ENCODE data around the gene ADD3.

Gene ADD3

DNA sequence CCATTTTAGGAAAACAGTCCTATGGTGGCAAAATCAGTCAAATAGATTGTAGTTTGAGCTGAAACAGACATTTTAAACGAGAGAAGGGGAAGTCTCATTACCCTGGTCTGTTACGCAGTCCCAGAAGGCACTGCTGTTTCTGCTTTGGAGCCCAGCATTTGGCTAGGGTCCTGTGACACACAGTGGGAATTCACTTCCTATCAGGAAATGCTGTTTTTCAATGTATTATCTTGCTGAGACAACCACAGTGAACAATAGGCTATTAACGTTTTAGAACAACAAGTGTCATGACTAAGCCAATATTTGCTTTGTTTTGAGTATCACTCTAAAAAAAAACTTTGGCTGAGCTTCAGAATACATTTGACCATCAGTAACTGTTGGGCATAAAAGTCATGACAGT, 74.1 kb downstream of the ADD3 start (continued):
- TF ChIP-seq ZNF449 (tag by site-specific recombination; IDR thresholded peaks at IDR 0.05) (no peak), GLI4 (tag by site-specific recombination; IDR thresholded peaks at IDR 0.05) (no peak), ZNF416 (tag by site-specific recombination; IDR thresholded peaks at IDR 0.05) (no peak), ZNF174 (tag by site-specific recombination; IDR thresholded peaks at IDR 0.05) (no peak), ZNF391 (tag by site-specific recombination; IDR thresholded peaks at IDR 0.05; ENCODE audit: borderline replicate concordance, low read depth) (no peak), WT1 (tag by site-specific recombination; IDR thresholded peaks at IDR 0.05) (no peak), ZSCAN23 (tag by site-specific recombination; IDR thresholded peaks at IDR 0.05) (no peak), TRIM28 (IDR thresholded peaks at IDR 0.05; ENCODE audit: borderline replicate concordance, low read length) (no peak), ZNF510 (tag by site-specific recombination; IDR thresholded peaks at IDR 0.05; ENCODE audit: insufficient replicate concordance) (no peak), ZNF600 (tag by site-specific recombination; IDR thresholded peaks at IDR 0.05) (no peak), ZNF16 (tag by site-specific recombination; IDR thresholded peaks at IDR 0.05; ENCODE audit: low read depth) (no peak), KLF16 (tag by site-specific recombination; IDR thresholded peaks at IDR 0.05) (no peak), SP7 (tag by site-specific recombination; IDR thresholded peaks at IDR 0.05) (no peak), ZNF596 (tag by site-specific recombination; IDR thresholded peaks at IDR 0.05) (peak; percentile 41; the same call in 1 of the 2 replicates), ZNF555 (tag by site-specific recombination; conservative IDR thresholded peaks at IDR 0.05) (no peak), ZNF792 (tag by site-specific recombination; IDR thresholded peaks at IDR 0.05) (no peak), INSM2 (tag by site-specific recombination; IDR thresholded peaks at IDR 0.05) (no peak), ZIC2 (tag by site-specific recombination; IDR thresholded peaks at IDR 0.05) (peak; percentile 91), ZSCAN16 (tag by site-specific recombination; IDR thresholded peaks at IDR 0.05) (no peak), ZNF362 (tag by site-specific recombination; IDR thresholded peaks at IDR 0.05) (0 out of 2 replicates have a peak, but pooled peaks have one; percentile 58), KLF10 (tag by site-specific recombination; IDR thresholded peaks at IDR 0.05) (no peak), ZNF530 (tag by site-specific recombination; IDR thresholded peaks at IDR 0.05; ENCODE audit: low read depth) (no peak), ZNF488 (tag by site-specific recombination; IDR thresholded peaks at IDR 0.05) (0 out of 2 replicates have a peak, but pooled peaks have one; percentile 22), ZNF175 (tag by site-specific recombination; IDR thresholded peaks at IDR 0.05) (no peak), SCRT2 (tag by site-specific recombination; IDR thresholded peaks at IDR 0.05) (peak; percentile 91), ZXDB (tag by site-specific recombination; IDR thresholded peaks at IDR 0.05) (peak; percentile 45), ZNF560 (tag by site-specific recombination; IDR thresholded peaks at IDR 0.05; ENCODE audit: borderline replicate concordance) (no peak), KLF8 (tag by site-specific recombination; IDR thresholded peaks at IDR 0.05) (no peak), GFI1B (tag by site-specific recombination; IDR thresholded peaks at IDR 0.05) (no peak), ZNF544 (tag by site-specific recombination; IDR thresholded peaks at IDR 0.05) (no peak)
- TF ChIP-seq, protein P1, sequence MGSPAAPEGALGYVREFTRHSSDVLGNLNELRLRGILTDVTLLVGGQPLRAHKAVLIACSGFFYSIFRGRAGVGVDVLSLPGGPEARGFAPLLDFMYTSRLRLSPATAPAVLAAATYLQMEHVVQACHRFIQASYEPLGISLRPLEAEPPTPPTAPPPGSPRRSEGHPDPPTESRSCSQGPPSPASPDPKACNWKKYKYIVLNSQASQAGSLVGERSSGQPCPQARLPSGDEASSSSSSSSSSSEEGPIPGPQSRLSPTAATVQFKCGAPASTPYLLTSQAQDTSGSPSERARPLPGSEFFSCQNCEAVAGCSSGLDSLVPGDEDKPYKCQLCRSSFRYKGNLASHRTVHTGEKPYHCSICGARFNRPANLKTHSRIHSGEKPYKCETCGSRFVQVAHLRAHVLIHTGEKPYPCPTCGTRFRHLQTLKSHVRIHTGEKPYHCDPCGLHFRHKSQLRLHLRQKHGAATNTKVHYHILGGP (tag by site-specific recombination; IDR thresholded peaks at IDR 0.05): peak; percentile 27; the same call in 1 of the 2 replicates
- TF ChIP-seq, protein P2, sequence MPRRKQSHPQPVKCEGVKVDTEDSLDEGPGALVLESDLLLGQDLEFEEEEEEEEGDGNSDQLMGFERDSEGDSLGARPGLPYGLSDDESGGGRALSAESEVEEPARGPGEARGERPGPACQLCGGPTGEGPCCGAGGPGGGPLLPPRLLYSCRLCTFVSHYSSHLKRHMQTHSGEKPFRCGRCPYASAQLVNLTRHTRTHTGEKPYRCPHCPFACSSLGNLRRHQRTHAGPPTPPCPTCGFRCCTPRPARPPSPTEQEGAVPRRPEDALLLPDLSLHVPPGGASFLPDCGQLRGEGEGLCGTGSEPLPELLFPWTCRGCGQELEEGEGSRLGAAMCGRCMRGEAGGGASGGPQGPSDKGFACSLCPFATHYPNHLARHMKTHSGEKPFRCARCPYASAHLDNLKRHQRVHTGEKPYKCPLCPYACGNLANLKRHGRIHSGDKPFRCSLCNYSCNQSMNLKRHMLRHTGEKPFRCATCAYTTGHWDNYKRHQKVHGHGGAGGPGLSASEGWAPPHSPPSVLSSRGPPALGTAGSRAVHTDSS (tag by site-specific recombination; IDR thresholded peaks at IDR 0.05): no peak

Data from HEK293 (cell line).